ENCODE results near the gene EXOC3.

Gene EXOC3

DNA sequence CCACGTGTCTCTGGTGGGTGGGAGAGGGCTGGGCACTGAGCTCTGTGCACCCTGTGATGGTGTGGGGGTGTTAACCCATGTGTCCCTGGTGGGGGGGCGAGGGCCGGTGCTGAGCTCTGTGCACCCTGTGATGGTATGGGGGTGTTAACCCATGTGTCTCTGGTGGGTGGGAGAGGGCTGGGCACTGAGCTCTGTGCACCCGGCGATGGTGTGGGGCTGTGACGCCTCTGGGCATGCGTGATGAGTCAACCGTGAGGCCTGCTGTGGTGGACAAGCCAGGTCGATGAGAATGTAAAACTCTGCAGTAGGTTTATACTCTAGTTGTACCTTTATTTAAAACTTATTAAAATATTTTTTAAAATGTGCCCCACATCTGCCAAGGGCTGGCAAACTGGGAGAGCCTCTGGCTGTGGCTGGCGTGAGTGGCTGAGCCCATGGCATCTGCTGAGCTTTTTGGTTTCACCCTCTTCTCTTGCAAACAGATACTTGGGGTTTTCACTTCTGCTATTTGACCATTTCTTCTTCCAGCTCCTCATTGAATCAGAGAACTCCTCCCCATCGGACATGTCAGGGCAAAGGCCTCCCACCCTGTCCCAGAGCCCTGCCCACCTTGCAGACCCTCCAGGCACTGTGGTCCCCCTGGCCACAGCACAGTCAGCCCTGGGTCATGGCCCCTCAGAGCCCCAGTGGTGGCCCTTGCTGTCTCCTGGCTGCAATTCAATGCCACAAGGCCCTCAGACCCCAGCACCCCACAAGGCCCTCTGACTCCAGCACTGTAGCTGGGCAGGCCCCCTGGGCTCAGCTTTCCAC lies 18.5 kb upstream of the EXOC3 start:
- DNase-seq (ENCODE audit: extremely low spot score, insufficient read length, low read depth) (peak; percentile 67), FAIRE-seq (peak; percentile 85)

DNA sequence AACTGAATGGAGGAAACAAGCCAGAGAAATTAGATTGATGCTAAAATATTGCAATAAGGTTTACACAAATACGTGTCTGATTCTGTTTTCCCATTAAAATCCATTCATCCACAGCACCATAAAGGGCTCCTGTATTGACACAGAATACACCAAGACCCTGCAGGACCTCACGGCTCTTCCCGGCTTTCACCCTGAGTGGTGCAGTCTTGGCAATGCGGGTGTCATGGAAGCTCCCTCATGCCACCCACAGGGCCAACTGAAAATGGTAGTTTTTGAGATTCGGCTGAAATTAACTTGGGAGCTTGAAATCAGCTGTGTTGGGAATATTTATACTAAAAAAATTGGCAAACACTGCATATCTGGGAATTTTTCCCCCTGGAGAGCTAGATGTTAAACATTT lies 17.3 kb upstream of the EXOC3 start:
- DNase-seq (ENCODE audit: extremely low spot score, insufficient read length, low read depth) = no peak
- no peak for FAIRE-seq

DNA sequence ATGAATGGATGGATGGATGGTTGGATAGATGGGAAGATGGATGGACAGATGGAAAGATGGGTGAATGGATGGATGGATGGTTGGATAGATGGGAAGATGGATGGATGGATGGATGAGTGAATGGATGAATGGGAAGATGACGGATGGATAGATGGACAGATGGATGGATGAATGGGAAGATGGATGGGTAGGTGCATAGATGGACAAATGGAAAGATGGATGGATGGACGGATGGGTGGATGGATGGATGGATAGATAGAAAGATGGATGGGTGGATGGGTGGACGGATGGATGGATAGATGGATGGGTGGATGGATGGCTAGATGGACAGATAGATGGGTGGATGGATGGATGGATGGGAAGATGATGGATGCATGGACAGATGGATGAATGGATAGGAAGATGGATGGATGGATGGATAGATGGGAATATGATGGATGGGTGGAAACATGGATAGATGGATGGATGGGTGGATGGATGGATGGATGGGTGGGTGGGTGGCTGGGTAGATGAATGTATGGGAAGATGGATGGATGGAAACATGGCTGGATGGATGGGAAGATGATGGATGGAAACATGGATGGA lies 16.5 kb upstream of the EXOC3 start:
- FAIRE-seq (peak; percentile 72), DNase-seq (ENCODE audit: extremely low spot score, insufficient read length, low read depth) (no peak)

DNA sequence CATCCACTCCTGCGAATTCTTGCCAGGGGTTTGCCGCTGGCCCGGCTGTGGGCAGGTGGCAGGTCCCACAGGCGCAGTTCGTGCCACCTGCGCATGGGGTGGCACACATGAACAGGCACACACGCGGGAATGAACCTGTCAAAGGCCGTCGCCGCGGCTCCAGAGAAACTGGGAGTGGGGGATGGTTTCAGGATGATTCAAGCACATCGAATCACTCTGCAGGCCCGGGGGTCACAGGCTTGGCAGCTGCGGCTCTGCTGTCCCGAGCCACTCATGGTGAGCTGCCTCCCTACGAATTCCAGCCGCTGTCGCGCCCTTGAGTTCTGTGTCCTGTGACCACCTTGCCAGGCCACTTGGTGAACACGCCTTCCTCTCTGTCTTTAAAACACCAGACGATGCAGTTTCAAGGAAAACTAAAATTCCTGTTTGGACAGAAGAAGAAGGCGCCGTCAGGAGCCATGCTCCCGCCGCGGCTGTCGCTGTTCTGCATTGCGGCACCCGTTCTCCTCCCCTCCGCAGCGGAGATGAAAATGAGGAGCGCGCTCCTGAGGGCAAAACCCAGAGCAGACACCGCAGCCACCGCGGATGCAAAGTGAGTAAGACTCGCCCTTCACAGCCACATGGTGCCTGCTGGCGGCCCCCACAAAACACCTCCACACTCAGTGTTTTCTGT lies 15.4 kb upstream of the EXOC3 start:
- no peak for FAIRE-seq
- no peak for DNase-seq (ENCODE audit: extremely low spot score, insufficient read length, low read depth)

DNA sequence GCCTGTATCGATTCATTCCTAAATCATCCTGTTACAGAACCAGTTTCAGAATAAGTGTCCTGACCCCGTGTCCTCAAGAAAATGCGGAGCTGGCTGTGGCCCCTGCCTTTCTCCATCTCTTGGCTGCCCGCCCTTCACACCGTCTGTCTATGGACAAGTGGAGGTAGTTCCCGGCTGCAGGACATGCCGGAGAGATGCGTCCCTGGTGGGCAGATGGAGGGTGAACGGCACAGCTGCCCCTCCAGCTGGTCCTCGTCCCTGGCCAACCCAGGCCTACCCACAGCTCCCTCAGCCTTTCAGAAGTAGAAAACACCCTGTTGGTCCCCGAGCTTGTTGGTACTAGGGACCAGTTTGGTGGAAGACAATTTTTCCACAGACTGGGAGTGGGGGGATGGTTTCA lies 14.8 kb upstream of the EXOC3 start:
- DNase-seq (ENCODE audit: extremely low spot score, insufficient read length, low read depth) = no peak

DNA sequence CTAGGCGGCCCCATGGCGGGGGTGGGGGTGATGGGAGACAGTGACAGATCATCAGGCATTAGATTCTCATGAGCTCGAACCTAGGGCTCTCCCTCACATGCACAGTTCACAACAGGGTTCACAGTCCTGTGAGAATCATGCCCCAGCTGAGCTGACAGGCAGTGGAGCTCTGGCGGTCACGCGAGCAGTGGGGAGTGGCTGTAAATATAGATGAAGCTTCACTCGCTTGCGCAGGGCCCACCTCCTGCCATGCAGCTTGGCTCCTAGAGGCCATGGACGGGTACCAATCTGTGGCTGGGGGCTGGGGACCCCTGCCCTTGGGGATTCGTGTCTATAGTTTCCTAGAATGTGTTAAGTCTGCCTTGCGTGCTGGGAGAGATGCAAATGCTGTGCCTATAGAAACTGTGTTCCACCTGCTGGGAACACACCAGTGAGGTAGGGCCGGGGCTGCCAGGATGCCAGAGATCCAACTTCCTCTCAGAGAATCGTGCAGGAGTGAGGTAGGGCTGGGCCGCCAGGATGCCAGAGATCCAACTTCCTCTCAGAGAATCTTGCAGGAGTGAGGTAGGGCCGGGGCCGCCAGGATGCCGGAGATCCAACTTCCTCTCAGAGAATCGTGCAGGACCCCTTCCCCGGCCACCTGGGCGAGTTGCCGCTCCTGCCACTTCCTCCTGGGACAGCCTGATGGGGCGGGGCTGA lies 14.1 kb upstream of the EXOC3 start:
- FAIRE-seq = no peak
- DNase-seq (ENCODE audit: extremely low spot score, insufficient read length, low read depth) = no peak

More for the DNA sequence above, 14.8 kb upstream of the EXOC3 start:
- no peak for FAIRE-seq

DNA sequence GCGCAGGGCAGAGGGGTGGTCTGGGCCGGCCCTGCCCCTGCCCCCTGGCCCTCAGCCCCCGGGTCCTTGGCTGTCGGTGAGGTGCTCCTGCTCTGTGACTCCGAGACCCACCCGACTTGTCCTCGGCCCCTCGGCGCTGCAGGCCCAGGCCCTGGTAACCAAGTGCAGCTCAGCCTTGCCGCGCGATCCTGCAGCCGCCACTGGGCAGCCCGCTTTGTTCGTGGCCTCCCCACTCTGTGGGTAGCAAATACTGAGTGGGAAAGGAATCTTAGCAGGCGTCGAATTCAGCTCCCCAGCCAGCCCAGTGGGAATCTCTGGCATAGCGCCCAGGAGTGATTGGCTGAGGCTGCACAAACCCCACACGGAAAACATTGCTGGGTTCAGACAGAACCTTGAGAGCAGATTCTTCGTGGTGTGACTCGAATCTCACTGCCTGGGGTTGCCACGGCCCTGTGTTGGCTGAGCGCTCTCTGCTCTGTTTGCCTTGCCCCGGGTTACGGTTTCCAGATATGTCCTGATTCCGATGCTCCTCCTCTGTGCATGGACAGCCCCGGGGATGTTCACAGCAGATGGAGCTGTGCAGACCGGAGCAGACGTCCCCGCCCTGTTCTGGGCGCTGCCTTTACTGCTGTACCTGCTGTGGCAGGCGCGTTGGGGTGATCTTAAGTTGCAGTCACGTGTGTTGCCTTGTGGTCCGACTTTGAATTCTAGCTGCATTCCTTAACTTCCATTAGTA lies 13.4 kb upstream of the EXOC3 start:
- FAIRE-seq = no peak
- DNase-seq (ENCODE audit: extremely low spot score, insufficient read length, low read depth) = no peak

DNA sequence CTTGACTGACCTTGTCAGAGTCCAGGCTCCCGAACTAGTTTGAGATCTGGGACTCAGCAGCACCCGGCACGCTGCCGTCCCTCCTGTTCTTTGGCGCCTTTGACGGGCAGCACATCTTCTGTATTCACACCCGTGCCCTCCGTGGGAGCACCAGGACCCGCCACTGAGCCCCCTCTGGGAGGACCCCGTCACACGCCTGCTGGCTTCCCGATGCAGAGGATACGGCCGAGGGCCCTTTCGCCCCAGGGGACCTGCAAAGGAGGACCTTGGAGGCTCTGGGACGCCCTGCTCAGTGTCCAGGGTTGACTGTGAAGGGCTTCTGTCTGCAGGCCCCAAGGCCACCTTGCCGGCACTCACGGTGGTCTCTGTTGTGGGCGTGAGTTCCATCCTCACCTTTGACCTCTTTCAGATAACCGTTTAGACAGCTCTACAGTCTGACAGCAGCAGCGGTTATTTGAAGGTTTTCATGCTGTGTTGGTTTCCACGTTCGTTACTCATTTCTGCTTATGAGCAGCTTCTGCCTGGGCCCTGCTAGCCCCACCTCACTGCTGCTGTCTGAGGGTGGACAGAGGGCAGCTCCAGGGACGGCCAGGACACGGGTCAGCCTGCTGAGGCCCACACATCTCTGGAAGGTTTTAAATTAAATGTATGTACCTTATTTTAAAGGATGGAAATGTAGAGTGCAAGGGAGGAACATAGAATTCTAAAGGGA lies 12.6 kb upstream of the EXOC3 start:
- FAIRE-seq = no peak
- DNase-seq (ENCODE audit: extremely low spot score, insufficient read length, low read depth) = no peak

DNA sequence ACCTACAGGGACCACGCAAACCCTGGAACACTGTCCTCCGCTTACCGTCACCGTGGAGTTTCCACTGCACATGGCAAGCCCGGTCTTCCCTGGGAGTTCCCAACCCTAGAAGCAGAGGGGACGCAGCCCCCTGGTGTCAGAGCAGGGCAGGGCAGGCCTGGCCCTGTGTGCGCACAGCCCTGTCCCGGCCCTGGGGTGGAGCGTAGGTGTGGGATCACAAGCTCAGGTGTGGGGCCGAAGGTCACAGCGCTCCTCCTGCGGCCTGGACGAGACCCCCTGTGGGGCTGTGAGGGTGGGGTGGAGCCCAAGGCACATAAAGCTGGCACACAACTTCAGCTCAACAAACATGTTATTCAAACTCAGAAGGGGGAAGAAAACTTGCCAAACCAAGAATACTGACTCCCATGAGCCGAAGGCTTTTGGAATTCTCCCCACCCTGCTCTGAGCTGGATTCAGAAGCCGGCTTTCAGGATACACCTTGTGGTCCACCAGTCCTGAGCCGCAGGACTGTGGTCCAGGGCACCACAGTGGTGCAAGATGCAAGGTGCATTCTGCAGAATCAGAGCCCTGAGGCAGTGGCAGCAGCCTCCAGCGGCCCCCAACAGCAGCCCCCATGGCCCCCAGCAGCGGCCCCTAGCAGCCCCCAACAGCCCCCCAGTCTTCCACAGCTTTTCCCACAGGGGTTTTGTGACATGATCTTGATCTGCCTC lies 11.8 kb upstream of the EXOC3 start:
- FAIRE-seq (peak; percentile 77), DNase-seq (ENCODE audit: extremely low spot score, insufficient read length, low read depth) (peak; percentile 57)

DNA sequence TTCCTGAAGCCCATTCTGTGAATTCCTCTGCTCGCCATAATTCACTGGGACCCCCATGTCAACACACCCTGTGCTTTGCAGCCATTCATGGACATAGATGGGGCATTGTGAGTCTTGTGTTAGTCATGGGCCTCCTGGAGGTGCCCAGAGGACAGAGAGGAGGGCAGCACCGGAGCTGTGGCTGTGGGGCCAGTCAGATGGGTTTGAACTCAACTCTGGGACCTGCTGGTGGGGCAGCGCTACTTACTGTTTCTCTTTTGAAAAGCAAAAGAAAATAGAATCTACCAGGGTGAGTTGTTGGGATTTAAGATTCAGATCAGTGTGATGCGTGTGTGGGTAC lies 11.3 kb upstream of the EXOC3 start:
- no peak for FAIRE-seq

DNA sequence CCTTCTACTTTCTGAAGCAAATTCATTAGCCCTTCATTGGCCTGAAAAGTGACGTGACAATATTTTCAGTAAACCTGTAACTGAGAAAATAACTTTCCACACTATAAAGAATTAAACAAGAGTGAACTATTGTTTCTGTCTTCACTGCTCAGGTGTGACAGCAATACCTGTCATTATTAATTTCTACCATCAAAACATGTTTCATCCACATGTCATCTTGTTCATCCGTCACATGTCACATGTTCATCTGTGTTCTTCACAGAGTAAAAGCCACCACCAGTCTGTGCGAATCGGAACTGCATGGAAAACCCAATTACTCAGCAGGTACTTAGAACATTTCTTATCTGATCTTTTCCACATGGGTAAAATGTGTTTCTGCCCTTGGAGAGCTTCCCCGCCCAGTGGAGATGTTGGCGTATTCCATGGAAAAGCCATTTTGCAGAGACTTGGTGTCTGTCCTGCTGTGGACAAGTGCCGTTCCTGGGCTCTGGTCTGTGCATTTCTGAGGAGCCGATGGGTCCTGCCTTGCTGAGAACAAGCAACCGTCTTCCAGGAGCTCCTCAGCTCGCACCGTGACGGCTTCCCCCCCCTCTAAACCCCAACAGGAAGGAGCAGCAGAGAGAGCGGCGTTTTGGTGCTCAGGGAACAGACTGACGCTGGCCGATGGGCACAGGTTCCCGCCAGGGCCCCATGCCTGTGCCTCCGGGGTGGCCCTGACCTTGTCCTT lies 10.6 kb upstream of the EXOC3 start:
- no peak for DNase-seq (ENCODE audit: extremely low spot score, insufficient read length, low read depth)
- FAIRE-seq = no peak

More for the DNA sequence above, 11.3 kb upstream of the EXOC3 start:
- no peak for DNase-seq (ENCODE audit: extremely low spot score, insufficient read length, low read depth)

DNA sequence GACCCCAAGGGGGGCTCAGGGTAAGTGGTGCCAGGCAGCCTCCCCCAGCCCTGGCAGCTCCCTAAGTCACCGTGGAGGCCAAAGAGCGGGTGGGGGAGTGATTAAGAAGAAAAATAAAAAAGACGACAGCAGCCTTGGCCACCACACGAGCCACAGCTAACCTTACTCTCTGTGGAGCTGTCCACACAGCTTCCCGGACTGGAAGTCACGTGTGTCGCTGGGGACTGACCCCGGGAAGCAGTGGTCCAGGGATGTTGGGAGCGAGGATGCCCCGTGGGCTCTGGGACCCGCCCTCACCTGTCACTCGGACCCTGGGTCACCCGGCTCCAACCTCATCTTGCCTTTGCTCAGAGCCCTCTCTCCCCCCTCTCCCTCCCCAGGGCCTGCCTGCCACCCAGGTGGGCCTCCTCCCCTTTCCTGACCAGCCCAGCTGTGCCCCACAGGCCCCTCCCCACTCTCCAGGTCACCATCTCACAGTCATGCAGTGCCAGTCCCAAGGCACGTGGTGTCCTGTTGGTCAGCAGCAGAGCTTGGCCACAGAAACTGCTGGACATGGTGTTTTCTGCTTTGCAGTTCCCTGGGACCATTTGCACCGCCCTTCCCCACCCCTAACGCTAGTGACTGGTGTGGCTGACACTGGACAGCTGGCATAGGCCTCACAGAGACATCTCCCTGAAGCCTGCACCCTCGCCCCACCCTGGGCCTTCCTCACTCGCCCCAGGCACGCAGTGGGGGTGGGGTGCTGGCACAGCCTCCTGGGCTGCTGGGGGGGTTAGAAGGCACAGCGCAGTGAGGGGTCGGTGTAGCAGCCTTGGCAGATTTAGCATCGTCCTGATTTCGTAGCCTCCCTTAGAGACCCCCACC lies 9.8 kb upstream of the EXOC3 start:
- DNase-seq (ENCODE audit: extremely low spot score, insufficient read length, low read depth) = no peak
- FAIRE-seq = no peak

DNA sequence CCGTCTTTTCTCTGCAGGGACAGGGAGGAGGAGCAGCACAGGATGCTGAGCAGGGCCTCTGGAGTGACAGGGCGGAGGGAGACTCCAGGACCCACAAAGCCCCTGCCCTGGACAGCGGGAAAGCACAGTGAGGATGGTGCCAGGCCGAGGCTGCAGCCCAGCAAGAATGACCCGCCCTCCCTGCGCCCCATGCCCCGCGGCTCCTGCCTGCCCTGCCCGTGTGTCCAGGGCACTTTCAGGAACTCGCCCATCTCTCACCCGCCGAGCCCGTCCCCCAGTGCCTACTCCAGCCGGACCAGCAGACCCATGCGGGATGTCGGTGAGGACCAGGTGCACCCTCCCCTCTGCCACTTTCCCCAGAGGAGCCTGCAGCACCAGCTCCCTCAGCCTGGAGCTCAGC lies 9.1 kb upstream of the EXOC3 start:
- FAIRE-seq (no peak), DNase-seq (ENCODE audit: extremely low spot score, insufficient read length, low read depth) (no peak)

DNA sequence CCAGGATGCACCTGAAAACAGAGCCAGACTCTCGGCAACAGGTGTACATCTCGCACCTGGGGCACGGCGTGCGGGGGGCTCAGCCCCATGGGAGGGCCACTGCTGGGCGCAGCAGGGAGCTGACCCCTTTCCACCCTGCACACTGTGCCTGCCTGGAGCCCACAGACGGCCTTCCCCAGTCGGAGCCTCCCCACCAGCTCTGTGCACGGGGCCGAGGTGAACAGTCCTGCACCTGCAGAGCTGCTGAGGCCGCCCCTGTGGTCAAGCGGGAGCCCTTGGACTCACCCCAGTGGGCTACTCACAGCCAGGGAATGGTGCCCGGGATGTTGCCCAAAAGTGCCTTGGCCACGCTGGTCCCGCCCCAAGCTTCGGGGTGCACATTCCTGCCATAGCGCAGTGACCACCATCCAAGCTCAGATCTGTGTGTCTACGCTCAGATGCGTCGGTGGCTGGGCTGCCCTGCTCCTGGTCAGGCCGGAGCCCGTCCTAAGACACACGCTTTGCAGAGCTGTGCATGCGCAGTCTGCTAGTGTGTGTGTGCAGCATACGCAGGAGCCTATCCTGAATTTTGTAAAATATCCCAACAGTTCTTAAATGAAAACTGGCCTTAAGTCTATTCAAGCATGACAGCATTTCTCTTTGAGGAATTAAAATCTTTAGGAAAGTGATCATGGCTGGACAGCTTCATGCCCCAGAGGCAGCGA lies 8.4 kb upstream of the EXOC3 start:
- DNase-seq (ENCODE audit: extremely low spot score, insufficient read length, low read depth) (no peak), FAIRE-seq (no peak)

DNA sequence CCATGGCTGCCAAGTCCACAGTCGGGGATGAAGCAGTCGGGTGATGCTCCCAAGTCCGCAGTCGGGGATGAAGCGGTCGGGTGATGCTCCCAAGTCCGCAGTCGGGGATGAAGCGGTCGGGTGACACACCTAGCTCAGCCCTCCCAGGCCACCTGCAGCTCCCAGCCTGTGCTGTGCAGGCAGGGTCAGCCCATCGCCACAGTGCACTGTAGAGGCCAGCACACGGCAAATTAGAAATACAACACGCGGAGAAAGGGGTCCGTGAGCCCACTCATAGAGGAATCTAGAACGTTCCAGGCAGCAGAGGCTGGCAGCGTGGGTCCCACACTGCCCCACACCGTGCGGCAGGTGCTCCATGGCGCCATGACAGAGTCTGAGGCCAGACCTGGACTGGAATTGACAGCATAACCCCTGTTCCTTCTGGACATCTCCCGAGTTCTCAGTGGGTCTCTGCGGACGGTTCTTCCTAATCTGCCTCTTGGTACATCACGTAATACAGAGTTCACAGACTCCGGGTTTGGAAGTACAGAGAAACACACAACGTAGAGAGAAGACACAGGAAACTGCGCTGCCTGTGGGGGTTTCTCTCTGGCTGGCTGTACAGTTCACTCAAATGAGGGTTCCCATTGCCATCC lies 7.7 kb upstream of the EXOC3 start:
- FAIRE-seq = no peak
- no peak for DNase-seq (ENCODE audit: extremely low spot score, insufficient read length, low read depth)

DNA sequence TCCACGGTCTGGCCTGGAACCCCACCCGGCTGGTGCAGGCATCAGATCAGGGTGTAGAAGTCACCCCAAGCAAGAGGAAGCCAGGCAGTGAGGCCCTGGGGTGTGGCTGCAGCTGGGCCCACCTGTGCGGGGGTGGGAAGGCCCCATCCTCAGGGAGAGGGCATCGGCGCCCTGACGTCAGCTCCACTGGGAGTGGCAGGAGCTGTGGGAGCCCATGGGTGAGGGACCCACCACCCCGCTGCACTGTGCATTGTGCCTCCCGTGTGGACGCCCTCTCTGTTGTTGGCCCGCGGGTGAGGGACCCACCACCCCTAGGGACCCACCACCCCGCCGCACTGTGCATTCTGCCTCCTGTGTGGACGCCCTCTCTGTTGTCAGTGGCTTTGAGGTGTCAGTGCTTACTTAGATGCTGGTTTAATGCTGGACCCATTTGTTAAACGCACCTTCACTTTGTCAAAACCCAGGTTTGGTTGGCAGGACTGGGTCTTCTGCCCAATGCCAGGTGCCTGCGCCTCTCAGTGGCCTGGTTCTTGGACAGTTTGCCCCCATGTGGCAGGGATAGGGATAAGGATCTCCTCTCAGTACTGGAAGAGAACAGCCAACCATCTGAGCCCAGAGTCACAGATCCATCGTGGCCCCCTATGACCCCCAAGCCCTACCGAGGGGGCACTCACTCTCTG lies 6.9 kb upstream of the EXOC3 start:
- FAIRE-seq = no peak
- no peak for DNase-seq (ENCODE audit: extremely low spot score, insufficient read length, low read depth)
